Right lobe of liver (tissue), 6 donors: ENCODE results near the gene PPID. TPM values are rescaled to one million over a fixed set of nuclear protein-coding genes. Genes with fewer than 3 reads are reported as not detected.
"Not testable (repeated sequence)": the region's sequence is repeated elsewhere in the genome, so short reads cannot be mapped to it uniquely, and the experiment has no call there.

Experiments
- ATAC-seq, 4 donors: fragments of 200-7000 bp; cut with Tn5 transposase; one replicate each; pipeline ENCODE4 v1.9.1; 2020; ENCODE audit warnings: mild to moderate bottlenecking in 4 of 4, moderate library complexity in 4 of 4
- DNase-seq, 3 donors: peaks; one replicate each; pipeline ENCODE4 v3.0.0-alpha.2; 2020
- H3K27ac ChIP-seq, 3 donors: fragments of 200-600 bp; one replicate each; pipeline ENCODE4 v1.8.0; 2022
- H3K27me3 ChIP-seq, 2 donors: fragments of 200-600 bp; one replicate each; pipeline ENCODE4 v1.8.0; 2022
- H3K36me3 ChIP-seq, 4 donors: fragments of 200-600 bp; sonication (generic) in 1 of 4; one replicate each; pipeline versions ENCODE4 v1.5.1 to v1.8.0; 2017 to 2022; ENCODE audit warnings: control low read depth in 1 of 4
- H3K4me1 ChIP-seq, 4 donors: fragments of 200-600 bp; sonication (generic) in 1 of 4; one replicate each; pipeline versions ENCODE4 v1.5.1 to v1.8.0; 2017 to 2022; ENCODE audit warnings: control low read depth in 1 of 4
- H3K4me3 ChIP-seq, 3 donors: fragments of 200-600 bp; one replicate each; pipeline ENCODE4 v1.8.0; 2022
- H3K9me3 ChIP-seq, 4 donors: fragments of 200-600 bp; sonication (generic) in 1 of 4; one replicate each; pipeline versions ENCODE4 v1.5.1 to v1.8.0; 2017 to 2022; ENCODE audit warnings: control low read depth in 1 of 4
- CTCF ChIP-seq, 4 donors: fragments of 200-600 bp in 3 of 4; fragments of 450-650 bp in 1 of 4; IDR thresholded peaks; one replicate each; pipeline versions ENCODE4 v1.5.1 to v1.8.0; 2016 to 2022; ENCODE audit warnings: antibody characterized with exemption in 4 of 4, mild to moderate bottlenecking in 2 of 4
- POLR2A ChIP-seq: fragments of 450-650 bp; IDR thresholded peaks from one replicate; pipeline ENCODE4 v1.6.1; 2017; ENCODE audit warnings: antibody characterized with exemption, mild to moderate bottlenecking
- WGBS: methylation state at CpG from one replicate; pipeline ENCODE4 v1.1.6; 2018; ENCODE audit warnings: low coverage, low lambda C conversion rate; ENCODE audit not compliant: insufficient coverage; ENCODE audit errors: missing lambda C conversion rate; 5-methylcytosine and 5-hydroxymethylcytosine counted together
- intact Hi-C, 2 donors: fragments of 100-400 bp; cut with DNase I; formaldehyde crosslinking; loops; one replicate each; pipeline versions ENCODE4 v1.11.2 to v1.14.1; 2022
- small RNA-seq, 2 experiments: library from RNA; depleted of rRNA; stranded (forward); fragments of <200 nt; gene quantifications; one replicate each; pipeline ENCODE3, GENCODE V24; 2016
- total RNA-seq, 6 experiments: library from RNA; depleted of rRNA in 2 of 6; stranded (reverse); fragments of >200 nt in 2 of 6; fragmentation: NEBNext Ultra II Directional in 3 of 6; extraction: Animal tissue kit (Norgen Biotek cat#: 25700) in 3 of 6; gene quantifications; one replicate each; pipeline versions ENCODE4 v1.1.0 to v1.2.4, GENCODE V29; 2016 to 2023
- donor health status: DM: no; HTN: yes; CAD: no.
- donor health status: DM: no; HTN: no; CAD: no.
- donor health status: DM: no; HTN: no; CAD: no.
- donor health status: DM: no; HTN: yes; CAD: no.
- donor health status: DM: no; HTN: yes; CAD: no.

The PPID gene
- total RNA-seq, 6 experiments from 2014 or later: 12.6 to 31.4 (median 18.5) TPM

GRCh38 chr4:158664806-158665205 lies 58.4 kb downstream of the PPID start:
- 96% methylated on average over 5 of the region's 18 CpGs for WGBS
- Histone ChIP-seq H3K4me3 (no peak overlapping the region), H3K4me1 (no peaks in the 10 kb centered on the region), H3K27ac (no peak overlapping the region), H3K9me3 (no peaks in the 10 kb centered on the region), H3K36me3 (no peaks in the 10 kb centered on the region), H3K27me3 (no peaks in the 10 kb centered on the region)
- no peak for ATAC-seq
- TF ChIP-seq CTCF (IDR thresholded peaks at IDR 0.05): no peak
- no peak for TF ChIP-seq POLR2A
- intact Hi-C loops: no loop called here
- DNase-seq: no peak

DNA sequence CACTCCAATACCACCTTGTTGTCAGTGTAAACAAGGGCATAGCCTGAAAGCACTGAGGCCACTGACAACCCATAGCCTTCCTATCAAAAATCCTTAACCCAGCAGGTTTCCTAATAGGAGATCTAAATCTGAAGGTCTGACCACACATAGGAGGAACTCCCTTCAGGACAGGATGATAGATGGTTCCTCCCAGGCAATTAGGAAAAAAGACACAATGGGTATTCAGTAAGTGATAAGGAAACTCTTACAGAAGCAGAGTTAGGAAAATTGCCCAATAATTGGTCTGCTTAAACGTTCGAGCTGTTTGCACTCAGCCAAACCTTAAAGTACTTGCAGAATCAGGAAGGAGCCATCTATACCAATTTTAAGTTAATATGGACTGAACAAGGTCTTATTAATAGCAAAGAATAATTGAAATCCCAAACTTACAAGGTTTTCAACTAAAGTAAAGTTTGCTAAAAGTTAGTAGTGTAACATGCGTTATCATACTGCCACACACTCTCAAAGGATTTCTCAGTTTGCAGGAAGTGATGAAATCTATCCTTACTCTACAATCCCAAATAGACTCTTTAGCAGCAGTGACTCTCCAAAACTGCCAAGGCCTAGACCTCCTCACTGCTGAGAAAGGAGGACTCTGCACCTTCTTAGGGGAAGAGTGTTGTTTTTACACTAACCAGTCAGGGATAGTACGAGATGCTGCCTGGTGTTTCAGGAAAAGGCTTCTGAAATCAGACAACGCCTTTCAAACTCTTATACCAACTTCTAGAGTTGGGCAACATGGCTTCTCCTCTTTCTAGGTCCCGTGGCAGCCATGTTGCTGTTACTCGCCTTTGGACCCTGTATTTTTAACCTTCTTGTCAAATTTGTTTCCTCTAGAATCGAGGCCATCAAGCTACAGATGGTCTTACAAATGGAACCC lies 59.2 kb downstream of the PPID start:
- H3K9me3 ChIP-seq, H3K27me3 ChIP-seq, H3K4me1 ChIP-seq, H3K4me3 ChIP-seq, ATAC-seq, DNase-seq, H3K27ac ChIP-seq, H3K36me3 ChIP-seq, intact Hi-C loops: not testable (repeated sequence)
- 66% methylated on average over 8 of the region's 8 CpGs for WGBS

GRCh38 chr4:158663255-158663654 lies 59.9 kb downstream of the PPID start:
- H3K9me3 ChIP-seq, H3K27me3 ChIP-seq, intact Hi-C loops, H3K4me1 ChIP-seq, DNase-seq, H3K4me3 ChIP-seq, H3K27ac ChIP-seq, H3K36me3 ChIP-seq, ATAC-seq: not testable (repeated sequence)
- WGBS: 31% methylated on average over 4 of the region's 4 CpGs

Small RNA genes within 50 kb of the gene (small RNA-seq; reads per million reads assigned to genes)
- 0 reads per million in 2 experiments for gene RF00012

Other genes starting within 250 kb of the PPID start
- gene RXFP1, start 201.5 kb downstream of the PPID start, total RNA-seq: 1 to 10 TPM in 4 of 6 experiments, under 1 TPM in 2; 0.88 to 3.4 (median 1.3) TPM
- 1 to 10 TPM in 2 of 6 experiments, under 1 TPM in 4; 0.54 to 2.8 (median 0.92) TPM for gene C4orf46, start 51.5 kb downstream of the PPID start, total RNA-seq
- 100 to 1,000 TPM; 100 to 146 (median 127) TPM for gene ETFDH, start 51.1 kb downstream of the PPID start, total RNA-seq
- 10 to 100 TPM; 34.2 to 67.4 (median 37.8) TPM for gene FNIP2, start 45.6 kb upstream of the PPID start, total RNA-seq